ENCODE data around the gene WFIKKN2.
"Not testable (repeated sequence)": the region's sequence is repeated elsewhere in the genome, so short reads cannot be mapped to it uniquely, and the experiment has no call there.

WFIKKN2 gene

GRCh38 chr17:50868602-50869001 is 33.2 kb downstream of the WFIKKN2 start:
- TF ChIP-seq, protein P1, sequence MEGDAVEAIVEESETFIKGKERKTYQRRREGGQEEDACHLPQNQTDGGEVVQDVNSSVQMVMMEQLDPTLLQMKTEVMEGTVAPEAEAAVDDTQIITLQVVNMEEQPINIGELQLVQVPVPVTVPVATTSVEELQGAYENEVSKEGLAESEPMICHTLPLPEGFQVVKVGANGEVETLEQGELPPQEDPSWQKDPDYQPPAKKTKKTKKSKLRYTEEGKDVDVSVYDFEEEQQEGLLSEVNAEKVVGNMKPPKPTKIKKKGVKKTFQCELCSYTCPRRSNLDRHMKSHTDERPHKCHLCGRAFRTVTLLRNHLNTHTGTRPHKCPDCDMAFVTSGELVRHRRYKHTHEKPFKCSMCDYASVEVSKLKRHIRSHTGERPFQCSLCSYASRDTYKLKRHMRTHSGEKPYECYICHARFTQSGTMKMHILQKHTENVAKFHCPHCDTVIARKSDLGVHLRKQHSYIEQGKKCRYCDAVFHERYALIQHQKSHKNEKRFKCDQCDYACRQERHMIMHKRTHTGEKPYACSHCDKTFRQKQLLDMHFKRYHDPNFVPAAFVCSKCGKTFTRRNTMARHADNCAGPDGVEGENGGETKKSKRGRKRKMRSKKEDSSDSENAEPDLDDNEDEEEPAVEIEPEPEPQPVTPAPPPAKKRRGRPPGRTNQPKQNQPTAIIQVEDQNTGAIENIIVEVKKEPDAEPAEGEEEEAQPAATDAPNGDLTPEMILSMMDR (IDR thresholded peaks at IDR 0.05; ENCODE audit: insufficient read depth, low read length, poor library complexity, severe bottlenecking): no peak
- no peaks in the 10 kb centered on the region; the same call in 1 of the 2 replicates for H3K36me3 ChIP-seq (ENCODE audit: control insufficient read depth, insufficient read depth, low read length)
- no peak for DNase-seq (ENCODE audit: extremely low read depth, insufficient read length)
- no peaks in the 10 kb centered on the region for H3K27me3 ChIP-seq (replicated peaks; ENCODE audit: control insufficient read depth, insufficient read depth, low read length)
- peak overlapping the region; percentile 92 for H3K4me3 ChIP-seq (replicated peaks; ENCODE audit: low read depth, low read length)

- no peaks in the 10 kb centered on the region for H3K36me3 ChIP-seq (ENCODE audit: control insufficient read depth, insufficient read depth, low read length)
- no peak for DNase-seq (ENCODE audit: extremely low read depth, insufficient read length)
- H3K4me3 ChIP-seq (replicated peaks; ENCODE audit: low read depth, low read length): no peak overlapping the region
- TF ChIP-seq, protein P1 (IDR thresholded peaks at IDR 0.05; ENCODE audit: insufficient read depth, low read length, poor library complexity, severe bottlenecking): no peak
- H3K27me3 ChIP-seq (replicated peaks; ENCODE audit: control insufficient read depth, insufficient read depth, low read length): no peaks in the 10 kb centered on the region
Observed at GRCh38 chr17:50871364-50871763, 36.0 kb downstream of the WFIKKN2 start.

DNA sequence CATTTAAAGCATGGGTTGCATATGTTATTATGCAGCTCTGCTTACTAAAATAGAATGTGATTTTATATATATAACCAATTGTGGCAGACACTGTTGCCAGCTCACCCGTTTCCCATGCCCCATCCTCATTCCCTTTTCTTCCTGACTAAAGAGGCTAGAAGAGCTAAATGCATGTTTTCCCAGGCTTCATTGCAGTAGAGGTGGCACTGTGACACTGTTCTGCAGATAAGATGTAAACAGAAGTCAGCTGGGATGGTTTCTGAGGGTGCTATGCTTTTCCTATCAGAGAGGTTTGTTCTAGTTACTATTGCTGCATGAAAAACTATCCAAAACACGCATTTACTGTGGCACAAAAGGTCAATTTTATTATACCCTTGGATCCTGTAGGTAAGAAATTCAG is 36.5 kb downstream of the WFIKKN2 start:
- TF ChIP-seq, protein P1 (IDR thresholded peaks at IDR 0.05; ENCODE audit: insufficient read depth, low read length, poor library complexity, severe bottlenecking): no peak
- no peaks in the 10 kb centered on the region for H3K27me3 ChIP-seq (replicated peaks; ENCODE audit: control insufficient read depth, insufficient read depth, low read length)
- no peak overlapping the region for H3K4me3 ChIP-seq (replicated peaks; ENCODE audit: low read depth, low read length)
- DNase-seq (ENCODE audit: extremely low read depth, insufficient read length): no peak
- H3K36me3 ChIP-seq (ENCODE audit: control insufficient read depth, insufficient read depth, low read length): no peaks in the 10 kb centered on the region

GRCh38 chr17:50872710-50873424 is 37.5 kb downstream of the WFIKKN2 start:
- Histone ChIP-seq H3K36me3 (ENCODE audit: control insufficient read depth, insufficient read depth, low read length) (no peaks in the 10 kb centered on the region), H3K4me3 (replicated peaks; ENCODE audit: low read depth, low read length) (no peak overlapping the region), H3K27me3 (replicated peaks; ENCODE audit: control insufficient read depth, insufficient read depth, low read length) (no peaks in the 10 kb centered on the region)
- no peak for DNase-seq (ENCODE audit: extremely low read depth, insufficient read length)
- TF ChIP-seq, protein P1 (IDR thresholded peaks at IDR 0.05; ENCODE audit: insufficient read depth, low read length, poor library complexity, severe bottlenecking): no peak

GRCh38 chr17:50875074-50875473 is 39.7 kb downstream of the WFIKKN2 start:
- TF ChIP-seq, protein P1 (IDR thresholded peaks at IDR 0.05; ENCODE audit: insufficient read depth, low read length, poor library complexity, severe bottlenecking): no peak
- H3K4me3 ChIP-seq (replicated peaks; ENCODE audit: low read depth, low read length): no peak overlapping the region
- DNase-seq (ENCODE audit: extremely low read depth, insufficient read length): no peak
- H3K36me3 ChIP-seq (ENCODE audit: control insufficient read depth, insufficient read depth, low read length): no peaks in the 10 kb centered on the region
- no peaks in the 10 kb centered on the region for H3K27me3 ChIP-seq (replicated peaks; ENCODE audit: control insufficient read depth, insufficient read depth, low read length)

- not testable (repeated sequence) for DNase-seq (ENCODE audit: extremely low read depth, insufficient read length); H3K36me3 ChIP-seq (ENCODE audit: control insufficient read depth, insufficient read depth, low read length); H3K4me3 ChIP-seq (replicated peaks; ENCODE audit: low read depth, low read length); H3K27me3 ChIP-seq (replicated peaks; ENCODE audit: control insufficient read depth, insufficient read depth, low read length)
Observed at GRCh38 chr17:50877042-50877441, 41.7 kb downstream of the WFIKKN2 start.
